ENCODE measurements around the gene SLC5A6.

The SLC5A6 gene

GRCh38 chr2:27211943-27212625 lies at the start of gene SLC5A6, which contains the start of gene ATRAID:
SLC5A6 (minus strand) TSS chr2:27212268; CDS start chr2:27207650, 4,618 bp downstream.
ATRAID (plus strand) TSS chr2:27212041; CDS start chr2:27212369, 328 bp downstream.
- DNase-seq (peak; percentile 91), ATAC-seq (peak; percentile 90)

- DNase-seq, result no peak
These were observed 49.3 kb upstream of the SLC5A6 start for GRCh38 chr2:27261241-27261925.

GRCh38 chr2:27258051-27258450 lies 46.0 kb upstream of the SLC5A6 start:
- ATAC-seq (no peak), DNase-seq (no peak)

More at GRCh38 chr2:27261241-27261925, 49.3 kb upstream of the SLC5A6 start:
- no peak for ATAC-seq

- no peak for DNase-seq
- ATAC-seq, result no peak
These were observed 44.9 kb upstream of the SLC5A6 start for GRCh38 chr2:27256855-27257454.

GRCh38 chr2:27255660-27256059 lies 43.6 kb upstream of the SLC5A6 start:
- no peak for ATAC-seq
- DNase-seq, result no peak

GRCh38 chr2:27255187-27255586 lies 43.1 kb upstream of the SLC5A6 start:
- no peak for ATAC-seq
- DNase-seq, result no peak

- DNase-seq (no peak), ATAC-seq (no peak)
These were observed 39.7 kb upstream of the SLC5A6 start for GRCh38 chr2:27251766-27252165.

GRCh38 chr2:27250652-27251379 lies 38.7 kb upstream of the SLC5A6 start:
- DNase-seq (no peak), ATAC-seq (no peak)

- ATAC-seq (peak; percentile 82), DNase-seq (peak; percentile 78)
These were observed 38.0 kb upstream of the SLC5A6 start for GRCh38 chr2:27249891-27250651.

GRCh38 chr2:27249159-27249890 lies 37.3 kb upstream of the SLC5A6 start:
- no peak for DNase-seq
- no peak for ATAC-seq

GRCh38 chr2:27247893-27248292 lies 35.8 kb upstream of the SLC5A6 start:
- no peak for ATAC-seq
- DNase-seq, result no peak

GRCh38 chr2:27245626-27246025 lies 33.6 kb upstream of the SLC5A6 start:
- DNase-seq, result no peak

GRCh38 chr2:27245116-27245515 lies 33.0 kb upstream of the SLC5A6 start:
- DNase-seq, result no peak
- no peak for ATAC-seq

More at GRCh38 chr2:27245626-27246025, 33.6 kb upstream of the SLC5A6 start:
- no peak for ATAC-seq

- ATAC-seq, result no peak
- DNase-seq, result no peak
These were observed 31.5 kb upstream of the SLC5A6 start for GRCh38 chr2:27243391-27244130.

- no peak for DNase-seq
- no peak for ATAC-seq
These were observed 30.5 kb upstream of the SLC5A6 start for GRCh38 chr2:27242614-27242951.

- no peak for DNase-seq
- ATAC-seq, result no peak
These were observed 29.9 kb upstream of the SLC5A6 start for GRCh38 chr2:27241761-27242613.

GRCh38 chr2:27240406-27240805 lies 28.3 kb upstream of the SLC5A6 start:
- DNase-seq (no peak), ATAC-seq (no peak)

- DNase-seq (no peak), ATAC-seq (no peak)
These were observed 26.9 kb upstream of the SLC5A6 start for GRCh38 chr2:27238976-27239375.

GRCh38 chr2:27237341-27237945 lies 25.4 kb upstream of the SLC5A6 start:
- no peak for ATAC-seq

More at GRCh38 chr2:27237341-27237945, 25.4 kb upstream of the SLC5A6 start:
- no peak for DNase-seq
